Prostate gland (tissue), 2 donors: Measurements from ENCODE around the gene EEF1AKMT4. TPM values are rescaled to one million over a fixed set of nuclear protein-coding genes. Genes with fewer than 3 reads are reported as not detected.

ENCODE experiments used
- DNase-seq: peaks from one replicate; pipeline ENCODE4 v3.0.0-alpha.2; 2019; ENCODE audit warnings: low spot score
- H3K27ac ChIP-seq, 2 donors: fragments of 200-600 bp; sonication (generic); 2 replicates each; pipeline ENCODE4 v1.5.1; 2017 to 2019
- H3K27me3 ChIP-seq: fragments of 200-600 bp; sonication (generic); replicated peaks from 2 replicates; pipeline ENCODE4 v1.5.1; 2019; ENCODE audit not compliant: insufficient read depth
- H3K36me3 ChIP-seq, 2 donors: fragments of 200-600 bp; sonication (generic); 1 replicate in 1 of 2; 2 replicates in 1 of 2; pipeline versions ENCODE4 v1.5.1 to v1.8.1; 2017 to 2019
- H3K4me1 ChIP-seq: fragments of 200-600 bp; sonication (generic); replicated peaks from 2 replicates; pipeline ENCODE4 v1.5.1; 2019
- H3K4me3 ChIP-seq, 2 donors: fragments of 200-600 bp; sonication (generic); 2 replicates each; pipeline ENCODE4 v1.5.1; 2017 to 2019
- H3K9me3 ChIP-seq: fragments of 200-600 bp; sonication (generic); 2 replicates; pipeline ENCODE4 v1.5.1; 2017
- POLR2A ChIP-seq: fragments of 450-650 bp; IDR thresholded peaks from one replicate; pipeline ENCODE4 v1.6.1; 2016; ENCODE audit warnings: antibody characterized with exemption, mild to moderate bottlenecking
- POLR2AphosphoS5 ChIP-seq: sonication (generic); formaldehyde crosslinking; IDR thresholded peaks from one replicate; pipeline ENCODE4 v1.6.1; 2017; ENCODE audit warnings: antibody characterized with exemption
- WGBS: methylation state at CpG from one replicate; pipeline ENCODE4 v1.1.5; 2018; 5-methylcytosine and 5-hydroxymethylcytosine counted together
- intact Hi-C: fragments of 100-400 bp; cut with DNase I; formaldehyde crosslinking; loops from one replicate; pipeline ENCODE4 v1.14.2; 2022
- total RNA-seq, 2 donors: library from RNA; depleted of rRNA; stranded (reverse); fragments of >200 nt; gene quantifications; one replicate each; pipeline ENCODE4 v1.1.0, GENCODE V29; 2016
- TF ChIP-seq, protein P1 (sequence below), 4 experiments: fragments of 200-600 bp in 2 of 4; fragments of 450-650 bp in 2 of 4; sonication (generic) in 2 of 4; IDR thresholded peaks; 1 replicate in 3 of 4; 2 replicates in 1 of 4; pipeline ENCODE4 v1.5.1; 2016 to 2019; ENCODE audit warnings: antibody characterized with exemption in 4 of 4, mild to moderate bottlenecking in 2 of 4, moderate library complexity in 2 of 4

EEF1AKMT4 gene
- total RNA-seq, 2 donors from 2014 or later, result 6.1 TPM

DNA sequence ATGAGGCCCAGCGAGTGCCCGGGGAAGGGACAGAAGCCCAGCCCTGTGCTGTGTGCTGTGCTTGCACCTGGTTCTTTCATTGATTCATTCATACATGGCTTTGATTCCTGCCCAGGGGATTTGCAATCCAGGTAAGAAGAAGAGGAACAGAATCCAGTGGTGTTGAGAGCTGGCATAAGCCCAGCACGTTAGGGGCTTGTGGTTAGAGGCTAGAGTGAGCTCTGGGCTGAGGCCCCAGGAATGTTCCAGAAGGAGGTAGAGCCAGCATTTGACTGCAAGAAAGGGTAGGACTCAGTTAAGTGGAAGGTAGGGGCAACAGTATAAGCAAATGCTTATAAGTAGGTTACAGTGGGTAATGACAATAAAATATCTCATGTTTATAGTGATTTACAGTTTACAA is 17.8 kb upstream of the EEF1AKMT4 start:
- H3K27me3 ChIP-seq, result no peaks in the 10 kb centered on the region
- H3K4me1 ChIP-seq, result peaks cover 9% of the 10 kb centered on the region
- no peaks in the 10 kb centered on the region for H3K9me3 ChIP-seq
- H3K4me3 ChIP-seq, result no peak overlapping the region
- no peak overlapping the region for H3K27ac ChIP-seq
- 55% methylated on average over 3 of the region's 3 CpGs for WGBS
- no peak for DNase-seq
- intact Hi-C loops, result no loop called here
- TF ChIP-seq POLR2AphosphoS5 (no peak), POLR2A (no peak)
- TF ChIP-seq, protein P1, sequence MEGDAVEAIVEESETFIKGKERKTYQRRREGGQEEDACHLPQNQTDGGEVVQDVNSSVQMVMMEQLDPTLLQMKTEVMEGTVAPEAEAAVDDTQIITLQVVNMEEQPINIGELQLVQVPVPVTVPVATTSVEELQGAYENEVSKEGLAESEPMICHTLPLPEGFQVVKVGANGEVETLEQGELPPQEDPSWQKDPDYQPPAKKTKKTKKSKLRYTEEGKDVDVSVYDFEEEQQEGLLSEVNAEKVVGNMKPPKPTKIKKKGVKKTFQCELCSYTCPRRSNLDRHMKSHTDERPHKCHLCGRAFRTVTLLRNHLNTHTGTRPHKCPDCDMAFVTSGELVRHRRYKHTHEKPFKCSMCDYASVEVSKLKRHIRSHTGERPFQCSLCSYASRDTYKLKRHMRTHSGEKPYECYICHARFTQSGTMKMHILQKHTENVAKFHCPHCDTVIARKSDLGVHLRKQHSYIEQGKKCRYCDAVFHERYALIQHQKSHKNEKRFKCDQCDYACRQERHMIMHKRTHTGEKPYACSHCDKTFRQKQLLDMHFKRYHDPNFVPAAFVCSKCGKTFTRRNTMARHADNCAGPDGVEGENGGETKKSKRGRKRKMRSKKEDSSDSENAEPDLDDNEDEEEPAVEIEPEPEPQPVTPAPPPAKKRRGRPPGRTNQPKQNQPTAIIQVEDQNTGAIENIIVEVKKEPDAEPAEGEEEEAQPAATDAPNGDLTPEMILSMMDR (IDR thresholded peaks at IDR 0.05), result no peak
- no peaks in the 10 kb centered on the region for H3K36me3 ChIP-seq

DNA sequence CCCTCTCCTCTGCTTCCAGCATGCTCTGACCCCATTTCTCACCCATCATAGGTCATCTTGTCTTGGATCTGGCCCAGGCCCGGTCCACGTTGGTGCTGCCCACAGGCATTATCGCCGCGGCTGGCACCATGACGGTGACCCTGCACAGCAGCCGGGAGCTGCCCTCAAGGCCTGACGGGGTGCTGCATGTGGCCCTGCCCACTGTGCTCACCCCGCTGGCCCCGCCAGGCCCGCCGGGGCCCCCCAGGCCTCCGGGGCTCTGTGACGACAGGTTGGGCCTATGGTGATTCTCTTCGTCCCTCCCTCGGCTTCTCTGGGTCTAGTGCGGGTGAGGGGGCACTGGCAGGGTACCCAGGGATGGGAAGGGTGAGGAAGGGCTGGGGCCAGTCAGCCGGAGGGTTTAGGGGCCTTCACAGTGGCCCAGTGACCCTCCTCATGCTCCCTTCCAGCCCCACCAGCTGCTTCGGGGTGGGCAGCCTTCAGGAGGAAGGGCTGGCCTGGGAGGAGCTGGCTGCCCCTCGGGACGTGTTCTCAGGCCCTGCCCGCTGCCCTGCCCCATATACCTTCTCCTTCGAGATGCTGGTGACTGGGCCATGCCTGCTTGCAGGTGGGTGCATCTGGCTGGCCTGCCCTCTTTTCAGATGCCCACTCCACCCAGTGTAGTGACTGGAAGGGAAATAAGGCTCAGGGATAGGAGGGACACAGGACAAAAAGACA is 16.2 kb upstream of the EEF1AKMT4 start:
- no peaks in the 10 kb centered on the region for H3K27me3 ChIP-seq
- intact Hi-C loops, result no loop called here
- TF ChIP-seq, protein P1 (IDR thresholded peaks at IDR 0.05), result no peak
- no peak for TF ChIP-seq POLR2A
- TF ChIP-seq POLR2AphosphoS5, result no peak
- peaks cover 9% of the 10 kb centered on the region for H3K4me1 ChIP-seq
- WGBS, result 91% methylated on average over 21 of the region's 23 CpGs
- no peak overlapping the region for H3K27ac ChIP-seq
- no peak for DNase-seq
- no peaks in the 10 kb centered on the region for H3K9me3 ChIP-seq
- no peaks in the 10 kb centered on the region for H3K36me3 ChIP-seq
- H3K4me3 ChIP-seq, result no peak overlapping the region

DNA sequence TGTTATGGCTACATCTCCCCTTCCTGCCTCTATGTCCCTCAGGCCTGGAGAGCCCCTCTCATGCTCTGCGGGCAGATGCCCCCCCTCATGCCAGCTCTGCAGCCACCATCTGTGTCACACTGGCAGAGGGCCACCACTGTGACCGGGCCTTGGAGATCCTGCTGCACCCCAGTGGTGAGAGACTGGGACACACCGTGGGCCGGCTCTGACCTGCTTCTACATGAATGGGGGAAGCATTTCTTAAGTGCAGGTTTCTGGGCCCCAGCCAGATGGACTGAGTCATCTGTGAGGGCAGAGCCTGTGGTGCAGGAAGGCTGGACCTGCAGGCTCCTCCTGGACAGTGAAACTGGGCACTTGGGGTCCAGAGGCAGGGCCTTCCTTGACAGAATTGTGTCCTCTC is 15.2 kb upstream of the EEF1AKMT4 start:
- no peak overlapping the region for H3K27ac ChIP-seq
- H3K4me1 ChIP-seq, result peaks cover 9% of the 10 kb centered on the region
- peak; percentile 44 for DNase-seq
- H3K9me3 ChIP-seq, result no peaks in the 10 kb centered on the region
- intact Hi-C loops, result no loop called here
- TF ChIP-seq POLR2AphosphoS5 (peak; percentile 30), POLR2A (no peak)
- TF ChIP-seq, protein P1 (IDR thresholded peaks at IDR 0.05), result peak in 1 of 4 experiments; percentile 50
- no peak overlapping the region for H3K4me3 ChIP-seq
- no peaks in the 10 kb centered on the region for H3K36me3 ChIP-seq
- WGBS, result 15% methylated on average over 4 of the region's 4 CpGs
- no peaks in the 10 kb centered on the region for H3K27me3 ChIP-seq

DNA sequence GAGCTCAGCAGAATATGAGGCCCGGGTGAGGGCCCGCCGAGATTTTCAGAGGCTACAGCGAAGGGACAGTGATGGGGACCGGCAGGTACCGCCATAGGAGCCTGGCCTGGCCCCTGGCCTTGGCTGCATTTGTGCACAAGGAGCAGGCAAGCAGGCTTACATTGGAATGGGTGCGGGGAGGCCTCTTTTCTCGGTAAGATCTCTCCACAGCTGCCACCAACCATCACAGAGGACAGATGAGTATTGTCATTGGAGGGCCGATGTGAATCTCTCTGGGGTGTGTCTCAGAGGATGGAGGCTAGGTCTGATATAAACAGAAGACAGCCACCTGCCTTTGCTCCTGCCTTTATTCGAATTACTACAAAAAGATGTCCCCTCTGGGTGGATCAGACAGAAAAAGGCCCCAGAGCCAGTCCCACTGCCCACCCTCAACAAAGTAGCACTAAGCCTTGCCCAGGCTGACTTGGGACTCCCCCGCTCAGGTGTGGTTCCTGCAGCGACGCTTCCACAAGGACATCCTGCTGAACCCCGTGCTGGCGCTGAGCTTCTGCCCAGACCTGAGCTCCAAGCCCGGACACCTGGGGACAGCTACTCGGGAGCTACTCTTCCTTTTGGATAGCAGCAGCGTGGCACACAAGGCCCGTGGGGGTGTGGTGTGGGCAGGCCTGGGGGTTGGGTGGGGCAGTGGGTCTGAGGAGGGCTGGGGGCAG is 14.6 kb upstream of the EEF1AKMT4 start:
- TF ChIP-seq, protein P1 (IDR thresholded peaks at IDR 0.05), result no peak
- TF ChIP-seq POLR2A (no peak), POLR2AphosphoS5 (no peak)
- H3K27ac ChIP-seq, result no peak overlapping the region
- H3K4me3 ChIP-seq, result no peak overlapping the region
- no peak for DNase-seq
- WGBS, result 87% methylated on average over 18 of the region's 19 CpGs
- intact Hi-C loops, result no loop called here
- H3K27me3 ChIP-seq, result no peaks in the 10 kb centered on the region
- H3K9me3 ChIP-seq, result no peaks in the 10 kb centered on the region
- H3K4me1 ChIP-seq, result peaks cover 7% of the 10 kb centered on the region
- no peaks in the 10 kb centered on the region for H3K36me3 ChIP-seq
